MCF 10A (cell line): ENCODE data around the gene VEGFA. TPM values are rescaled to one million over a fixed set of nuclear protein-coding genes. Genes with fewer than 3 reads are reported as not detected.

ENCODE experiments used
- BruUV-seq: library from RNA; stranded (reverse); fragments of 400-500 nt; replicated peaks from 2 replicates; lab custom pipeline; 2021; lab: Mats Ljungman, UMichigan
- CTCF ChIA-PET: fragments of 300-600 bp; sonication (Branson Sonifier 250); formaldehyde crosslinking; extraction: SDS; loops from one replicate; lab custom pipeline; 2021; ENCODE audit warnings: antibody characterized with exemption, inconsistent platforms; lab: Yijun Ruan, JAX
- POLR2A ChIA-PET: fragments of 300-600, 350-650 bp; sonication (Branson Sonifier 250); formaldehyde crosslinking; extraction: SDS; loops from one replicate; lab custom pipeline; 2020; ENCODE audit warnings: antibody characterized with exemption, inconsistent platforms; lab: Yijun Ruan, JAX
- DNase-seq: peaks from one replicate; pipeline ENCODE4 v3.0.0-alpha.2; 2018; ENCODE audit not compliant: unreplicated experiment
- H3K27ac Mint-ChIP-seq: one replicate; pipeline ENCODE4 v1.8.0; 2022; ENCODE audit warnings: mild to moderate bottlenecking, low read depth, mixed read lengths; ENCODE audit not compliant: unreplicated experiment
- H3K27me3 Mint-ChIP-seq: one replicate; pipeline ENCODE4 v1.8.0; 2022; ENCODE audit warnings: mixed read lengths; ENCODE audit not compliant: insufficient read depth, unreplicated experiment
- H3K36me3 Mint-ChIP-seq: one replicate; pipeline ENCODE4 v1.8.0; 2022; ENCODE audit warnings: mild to moderate bottlenecking, moderate library complexity, mixed read lengths; ENCODE audit not compliant: insufficient read depth, unreplicated experiment
- H3K4me1 Mint-ChIP-seq: one replicate; pipeline ENCODE4 v1.8.0; 2022; ENCODE audit warnings: mixed read lengths; ENCODE audit not compliant: insufficient read depth, unreplicated experiment
- H3K4me3 Mint-ChIP-seq: one replicate; pipeline ENCODE4 v1.8.0; 2022; ENCODE audit warnings: mild to moderate bottlenecking, moderate library complexity, mixed read lengths; ENCODE audit not compliant: unreplicated experiment
- H3K9me3 Mint-ChIP-seq: one replicate; pipeline ENCODE4 v1.8.0; 2022; ENCODE audit warnings: mixed read lengths; ENCODE audit not compliant: unreplicated experiment
- intact Hi-C: fragments of 100-400 bp; cut with micrococcal nuclease; formaldehyde crosslinking; loops from 2 replicates; pipeline ENCODE4 v1.14.1; 2022
- total RNA-seq: library from RNA; stranded (reverse); gene quantifications from 2 replicates; pipeline ENCODE4 v1.2.3, GENCODE V29; 2022
- TF ChIP-seq, protein P1 (sequence below): fragments of 200-600 bp; IDR thresholded peaks from one replicate; pipeline ENCODE4 v1.8.0; 2022; ENCODE audit warnings: antibody characterized with exemption, mild to moderate bottlenecking; ENCODE audit not compliant: unreplicated experiment

VEGFA gene
- total RNA-seq, 1 experiment from 2014 or later, result 265 TPM

DNA sequence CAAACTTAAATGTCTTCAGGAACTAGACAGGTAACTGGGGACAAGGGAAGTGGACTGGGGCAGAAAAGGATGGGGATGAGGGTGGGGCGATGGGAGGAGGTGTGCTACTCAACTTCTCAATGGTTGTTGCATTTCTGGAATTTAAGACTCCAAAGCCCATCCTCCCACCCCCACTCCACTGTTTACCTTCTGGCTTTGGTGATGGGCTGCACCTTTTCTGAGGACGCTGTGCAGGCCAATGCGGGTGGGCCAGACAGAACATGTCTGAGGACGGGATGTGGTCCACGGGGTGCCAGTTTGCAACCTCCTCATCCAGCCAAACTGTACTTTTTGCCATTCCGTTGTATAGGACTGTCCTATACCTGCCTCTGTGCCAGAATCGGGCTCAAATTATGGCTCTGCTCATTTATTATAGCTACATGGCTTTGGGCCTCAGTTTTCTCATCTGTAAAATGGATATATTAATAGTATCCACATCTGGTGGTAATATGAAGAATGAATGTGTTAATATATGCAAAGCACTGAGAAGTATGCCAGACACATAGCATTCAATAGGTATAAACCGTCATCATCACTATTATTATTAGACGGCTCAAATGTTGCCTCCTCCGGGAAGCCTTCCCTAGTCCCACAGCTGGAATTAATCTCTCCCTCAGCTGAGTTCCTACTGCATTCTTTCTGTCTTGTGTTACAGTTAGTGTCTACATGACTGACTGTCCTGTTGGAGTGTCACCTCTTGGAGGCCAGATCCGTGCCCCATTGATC is 31.0 kb upstream of the VEGFA start:
- ChIA-PET CTCF (interaction anchor here (1.6 kb wide), 1 partner anchor 31 kb away, joined by 4 read pairs; the partner anchor contains the start of gene VEGFA), POLR2A (interaction anchor here (1.6 kb wide), 1 partner anchor 14 kb away, joined by 7 read pairs; no protein-coding TSS in a partner anchor)
- Mint-ChIP-seq H3K27ac (no peak overlapping the region), H3K9me3 (no peaks in the 10 kb centered on the region), H3K27me3 (no peaks in the 10 kb centered on the region), H3K4me1 (peaks cover 15% of the 10 kb centered on the region), H3K36me3 (no peaks in the 10 kb centered on the region), H3K4me3 (no peak overlapping the region)
- intact Hi-C loops, result no loop called here
- DNase-seq, result no peak
- TF ChIP-seq, protein P1, sequence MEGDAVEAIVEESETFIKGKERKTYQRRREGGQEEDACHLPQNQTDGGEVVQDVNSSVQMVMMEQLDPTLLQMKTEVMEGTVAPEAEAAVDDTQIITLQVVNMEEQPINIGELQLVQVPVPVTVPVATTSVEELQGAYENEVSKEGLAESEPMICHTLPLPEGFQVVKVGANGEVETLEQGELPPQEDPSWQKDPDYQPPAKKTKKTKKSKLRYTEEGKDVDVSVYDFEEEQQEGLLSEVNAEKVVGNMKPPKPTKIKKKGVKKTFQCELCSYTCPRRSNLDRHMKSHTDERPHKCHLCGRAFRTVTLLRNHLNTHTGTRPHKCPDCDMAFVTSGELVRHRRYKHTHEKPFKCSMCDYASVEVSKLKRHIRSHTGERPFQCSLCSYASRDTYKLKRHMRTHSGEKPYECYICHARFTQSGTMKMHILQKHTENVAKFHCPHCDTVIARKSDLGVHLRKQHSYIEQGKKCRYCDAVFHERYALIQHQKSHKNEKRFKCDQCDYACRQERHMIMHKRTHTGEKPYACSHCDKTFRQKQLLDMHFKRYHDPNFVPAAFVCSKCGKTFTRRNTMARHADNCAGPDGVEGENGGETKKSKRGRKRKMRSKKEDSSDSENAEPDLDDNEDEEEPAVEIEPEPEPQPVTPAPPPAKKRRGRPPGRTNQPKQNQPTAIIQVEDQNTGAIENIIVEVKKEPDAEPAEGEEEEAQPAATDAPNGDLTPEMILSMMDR, result no peak
- no TSS peak for BruUV-seq

DNA sequence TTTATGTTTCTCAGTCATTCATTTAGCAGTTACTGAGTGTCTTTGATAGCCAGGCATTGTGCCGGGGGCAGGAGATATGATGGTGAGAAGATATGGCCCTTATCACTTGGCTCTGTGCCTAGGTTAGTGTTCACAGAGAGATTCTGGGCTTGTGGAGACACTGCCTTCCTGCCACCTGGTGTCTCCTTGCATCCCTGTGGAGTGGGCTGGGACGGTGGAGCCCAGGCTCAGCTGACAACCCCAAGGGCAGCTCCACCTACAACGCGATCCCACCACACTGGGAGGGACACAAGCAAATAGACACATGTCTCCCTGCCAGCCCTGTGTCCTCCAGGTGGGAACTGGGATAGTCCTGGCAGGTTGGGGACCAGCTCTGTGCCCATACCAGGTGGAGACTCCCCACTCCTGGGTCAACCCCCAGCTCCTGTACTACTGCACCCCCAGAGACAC is 30.3 kb upstream of the VEGFA start:
- Mint-ChIP-seq H3K4me3 (no peak overlapping the region), H3K27ac (no peak overlapping the region), H3K9me3 (no peaks in the 10 kb centered on the region), H3K36me3 (no peaks in the 10 kb centered on the region), H3K4me1 (peaks cover 15% of the 10 kb centered on the region), H3K27me3 (no peaks in the 10 kb centered on the region)
- CTCF ChIA-PET, result interaction anchor here (0.7 to 1.6 kb wide), 2 partner anchors 29 to 31 kb away, joined by 3 to 4 read pairs; partner anchors contain the start of gene VEGFA
- DNase-seq, result no peak
- intact Hi-C loops, result no loop called here
- no TSS peak for BruUV-seq
- POLR2A ChIA-PET, result no interaction called here
- TF ChIP-seq, protein P1, result no peak

DNA sequence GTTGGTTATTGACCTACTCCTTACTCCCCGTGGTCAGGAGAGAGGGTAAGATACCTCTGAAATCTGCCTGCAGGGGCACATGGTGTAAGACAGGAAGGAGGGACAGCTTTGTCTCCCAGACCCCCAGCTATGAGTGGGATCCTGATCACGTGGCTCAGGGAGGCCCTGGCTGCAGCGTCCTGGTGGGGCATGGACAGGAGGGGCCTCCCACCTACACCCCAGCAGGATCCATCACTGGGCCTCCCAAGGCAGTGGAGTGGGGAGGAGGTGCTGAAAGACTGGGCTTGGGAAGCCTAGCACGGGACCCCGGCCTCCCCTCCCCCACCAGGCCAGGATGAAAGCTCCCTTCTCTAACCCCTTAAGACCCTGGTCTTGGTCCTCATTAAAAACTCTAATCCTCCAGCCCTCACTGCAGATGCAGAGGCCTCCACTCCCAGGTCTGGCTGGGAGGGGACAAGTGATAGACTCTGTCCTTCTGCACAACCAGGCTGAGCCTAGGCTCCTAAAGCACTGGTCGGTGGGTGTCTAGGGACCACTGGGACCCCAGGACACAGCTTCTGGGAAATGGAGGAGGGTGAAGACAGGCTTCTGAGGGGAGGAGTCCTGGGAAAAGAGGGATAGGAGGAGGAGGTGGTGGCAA is 29.6 kb upstream of the VEGFA start:
- Mint-ChIP-seq H3K36me3 (no peaks in the 10 kb centered on the region), H3K27ac (no peak overlapping the region), H3K27me3 (no peaks in the 10 kb centered on the region), H3K4me3 (no peak overlapping the region), H3K9me3 (no peaks in the 10 kb centered on the region), H3K4me1 (peaks cover 15% of the 10 kb centered on the region)
- DNase-seq, result no peak
- POLR2A ChIA-PET, result no interaction called here
- intact Hi-C loops, result no loop called here
- no TSS peak for BruUV-seq
- CTCF ChIA-PET, result interaction anchor here (0.7 to 1.6 kb wide), 2 partner anchors 28 to 30 kb away, joined by 3 to 4 read pairs; partner anchors contain the start of gene VEGFA
- TF ChIP-seq, protein P1, result no peak
